Stromal cell of bone marrow (primary cell): ENCODE measurements around the gene MBNL2.

ENCODE experiments used
- DNase-seq: peaks from one replicate; pipeline ENCODE4 v3.0.0-alpha.2; 2012; ENCODE audit warnings: low read depth

MBNL2 gene

GRCh38 chr13:97234742-97235141, 12.6 kb downstream of the MBNL2 start:
- no peak for DNase-seq

- no peak for DNase-seq
These were observed 13.6 kb downstream of the MBNL2 start for GRCh38 chr13:97235549-97236231.

GRCh38 chr13:97237388-97237787, 15.3 kb downstream of the MBNL2 start:
- no peak for DNase-seq

- no peak for DNase-seq
These were observed 16.3 kb downstream of the MBNL2 start for GRCh38 chr13:97238432-97238831.

GRCh38 chr13:97238883-97239282, 16.8 kb downstream of the MBNL2 start:
- no peak for DNase-seq

GRCh38 chr13:97239306-97239705, 17.2 kb downstream of the MBNL2 start:
- DNase-seq, result no peak

GRCh38 chr13:97239943-97240787, 18.0 kb downstream of the MBNL2 start:
- no peak for DNase-seq

- no peak for DNase-seq
These were observed 18.9 kb downstream of the MBNL2 start for GRCh38 chr13:97240788-97241734.

- DNase-seq, result no peak
These were observed 19.6 kb downstream of the MBNL2 start for GRCh38 chr13:97241761-97242160.

- no peak for DNase-seq
These were observed 20.8 kb downstream of the MBNL2 start for GRCh38 chr13:97242755-97243497.

GRCh38 chr13:97243915-97244781, 22.0 kb downstream of the MBNL2 start:
- no peak for DNase-seq

GRCh38 chr13:97245011-97245410, 22.9 kb downstream of the MBNL2 start:
- DNase-seq, result no peak

GRCh38 chr13:97246596-97247158, 24.5 kb downstream of the MBNL2 start:
- DNase-seq, result no peak

GRCh38 chr13:97248243-97248642, 26.1 kb downstream of the MBNL2 start:
- DNase-seq, result no peak

- no peak for DNase-seq
These were observed 27.1 kb downstream of the MBNL2 start for GRCh38 chr13:97249093-97249795.

GRCh38 chr13:97249796-97250495, 27.8 kb downstream of the MBNL2 start:
- DNase-seq, result no peak

GRCh38 chr13:97250560-97250959, 28.4 kb downstream of the MBNL2 start:
- DNase-seq, result no peak

GRCh38 chr13:97252735-97253134, 30.6 kb downstream of the MBNL2 start:
- no peak for DNase-seq
